ENCODE data around the gene RFFL. TPM values are rescaled to one million over a fixed set of nuclear protein-coding genes. Genes with fewer than 3 reads are reported as not detected.

RFFL gene
- total and polyA plus RNA-seq, 2 donors (not counting 1 experiment from before 2014, with no cell fraction given), result 13.6 to 36.9 TPM

- Histone ChIP-seq H3K4me2 (replicated peaks; ENCODE audit: low read depth, low read length, poor library complexity, severe bottlenecking) (no peak overlapping the region), H4K20me1 (ENCODE audit: control insufficient read depth, insufficient read depth, low read length, poor library complexity, severe bottlenecking) (peaks cover 8% of the 10 kb centered on the region), H3K9ac (ENCODE audit: low read length) (no peak overlapping the region), H3K79me2 (ENCODE audit: control insufficient read depth, insufficient read depth, low read length) (peaks cover 84% of the 10 kb centered on the region), H3K4me1 (ENCODE audit: control insufficient read depth in 2 of 2, insufficient read depth in 2 of 2, low read length in 2 of 2) (peaks cover 9 to 17% of the 10 kb centered on the region in 2 donors), H3K27ac (ENCODE audit: low read length in 2 of 2) (no peak overlapping the region), H3K9me3 (ENCODE audit: control extremely low read depth in 1 of 3, control insufficient read depth in 2 of 3, insufficient read depth in 1 of 3, low read length in 2 of 3) (no peaks in the 10 kb centered on the region), H3K4me3 (ENCODE audit: control extremely low read depth in 1 of 5, extremely low read depth in 1 of 5, insufficient read depth in 1 of 5, low read depth in 2 of 5, low read length in 4 of 5) (no peak overlapping the region), H3K27me3 (replicated peaks in 1 of 4; ENCODE audit: control extremely low read depth in 1 of 4, control insufficient read depth in 3 of 4, insufficient read depth in 4 of 4, low read length in 3 of 4) (no peaks in the 10 kb centered on the region), H2AFZ (ENCODE audit: insufficient read depth, low read depth, low read length, poor library complexity, severe bottlenecking) (no peak overlapping the region), H3K36me3 (replicated peaks in 1 of 2; ENCODE audit: control extremely low read depth in 1 of 2, control insufficient read depth in 1 of 2, extremely low read depth in 1 of 2, insufficient read depth in 2 of 2, low read length in 1 of 2) (no peaks in the 10 kb centered on the region)
- Mint-ChIP-seq H3K9me3 (ENCODE audit: insufficient read depth) (no peaks in the 10 kb centered on the region), H3K4me3 (no peak overlapping the region), H3K27ac (peak overlapping the region; percentile 8), H3K27me3 (no peaks in the 10 kb centered on the region), H3K4me1 (peaks cover 41% of the 10 kb centered on the region)
- ChIA-PET CTCF (interaction anchor here (0.8 to 1.7 kb wide), 5 partner anchors 16 to 83 kb away, joined by 3 to 4 read pairs (median 3); partner anchors contain the start of gene RFFL), POLR2A (no interaction called here)
- intact Hi-C loops (cut with micrococcal nuclease), result no loop called here
- ATAC-seq (ENCODE audit: low read depth) (no peak), DNase-seq (no peak)
- no peak for TF ChIP-seq CTCF (IDR thresholded peaks at IDR 0.05)
- TF ChIP-seq EZH2 (IDR thresholded peaks at IDR 0.05; ENCODE audit: borderline replicate concordance, insufficient read depth, low read depth, low read length, poor library complexity, severe bottlenecking), result no peak
- WGBS (ENCODE audit: insufficient coverage), result no CpG with 5 or more reads among the region's 1 CpG
Measured at GRCh38 chr17:35079547-35080423, 16.3 kb upstream of the RFFL start.

GRCh38 chr17:35076874-35077273 lies 13.4 kb upstream of the RFFL start:
- H3K9ac ChIP-seq (ENCODE audit: low read length), result no peak overlapping the region
- H3K4me3 Mint-ChIP-seq, result no peak overlapping the region
- H3K4me3 ChIP-seq (ENCODE audit: control extremely low read depth in 1 of 5, extremely low read depth in 1 of 5, insufficient read depth in 1 of 5, low read depth in 2 of 5, low read length in 4 of 5), result no peak overlapping the region
- peaks cover 8% of the 10 kb centered on the region for H4K20me1 ChIP-seq (ENCODE audit: control insufficient read depth, insufficient read depth, low read length, poor library complexity, severe bottlenecking)
- no peak for ATAC-seq (ENCODE audit: low read depth)
- TF ChIP-seq EZH2 (IDR thresholded peaks at IDR 0.05; ENCODE audit: borderline replicate concordance, insufficient read depth, low read depth, low read length, poor library complexity, severe bottlenecking), result no peak
- no peak for TF ChIP-seq CTCF (IDR thresholded peaks at IDR 0.05)
- DNase-seq, result no peak
- peaks cover 46% of the 10 kb centered on the region for H3K4me1 Mint-ChIP-seq
- peaks cover 0 to 5% of the 10 kb centered on the region in 2 donors for H3K4me1 ChIP-seq (ENCODE audit: control insufficient read depth in 2 of 2, insufficient read depth in 2 of 2, low read length in 2 of 2)
- POLR2A ChIA-PET, result no interaction called here
- no peaks in the 10 kb centered on the region for H3K27me3 ChIP-seq (replicated peaks in 1 of 4; ENCODE audit: control extremely low read depth in 1 of 4, control insufficient read depth in 3 of 4, insufficient read depth in 4 of 4, low read length in 3 of 4)
- no peak overlapping the region for H3K27ac ChIP-seq (ENCODE audit: low read length in 2 of 2)
- no peaks in the 10 kb centered on the region for H3K9me3 Mint-ChIP-seq (ENCODE audit: insufficient read depth)
- H3K27me3 Mint-ChIP-seq, result no peaks in the 10 kb centered on the region
- peaks cover 65% of the 10 kb centered on the region for H3K79me2 ChIP-seq (ENCODE audit: control insufficient read depth, insufficient read depth, low read length)
- no peak overlapping the region for H3K27ac Mint-ChIP-seq
- no peak overlapping the region for H2AFZ ChIP-seq (ENCODE audit: insufficient read depth, low read depth, low read length, poor library complexity, severe bottlenecking)
- intact Hi-C loops (cut with micrococcal nuclease), result no loop called here
- H3K4me2 ChIP-seq (replicated peaks; ENCODE audit: low read depth, low read length, poor library complexity, severe bottlenecking), result no peak overlapping the region
- no peaks in the 10 kb centered on the region for H3K36me3 ChIP-seq (replicated peaks in 1 of 2; ENCODE audit: control extremely low read depth in 1 of 2, control insufficient read depth in 1 of 2, extremely low read depth in 1 of 2, insufficient read depth in 2 of 2, low read length in 1 of 2)
- CTCF ChIA-PET, result no interaction called here
- H3K9me3 ChIP-seq (ENCODE audit: control extremely low read depth in 1 of 3, control insufficient read depth in 2 of 3, insufficient read depth in 1 of 3, low read length in 2 of 3), result no peaks in the 10 kb centered on the region
- no CpG with 5 or more reads among the region's 1 CpG for WGBS (ENCODE audit: insufficient coverage)

Measured in B cell (primary cell).